Left hindlimb (tissue), 1 donor: ENCODE results near the gene PRAC2.

Experiments
- DNase-seq: peaks from one replicate; pipeline ENCODE4 v3.0.0-alpha.2; 2018

PRAC2 gene

GRCh38 chr17:48756830-48757251 lies 33.9 kb downstream of the PRAC2 start:
- DNase-seq, result no peak

GRCh38 chr17:48757524-48757961 lies 34.6 kb downstream of the PRAC2 start:
- no peak for DNase-seq

GRCh38 chr17:48759288-48759687 lies 36.3 kb downstream of the PRAC2 start:
- DNase-seq, result no peak

- DNase-seq, result no peak
These were observed 37.4 kb downstream of the PRAC2 start for GRCh38 chr17:48760411-48760810.

GRCh38 chr17:48761114-48761513 lies 38.1 kb downstream of the PRAC2 start:
- no peak for DNase-seq

GRCh38 chr17:48767263-48767774 lies 44.3 kb downstream of the PRAC2 start:
- no peak for DNase-seq

GRCh38 chr17:48769009-48769675 lies 46.2 kb downstream of the PRAC2 start:
- DNase-seq, result no peak

GRCh38 chr17:48770954-48771353 lies 48.0 kb downstream of the PRAC2 start:
- no peak for DNase-seq

GRCh38 chr17:48773245-48773644 lies 50.3 kb downstream of the PRAC2 start:
- no peak for DNase-seq
